Measurements from ENCODE around the gene KCTD15. TPM values are rescaled to one million over a fixed set of nuclear protein-coding genes. Genes with fewer than 3 reads are reported as not detected.

The KCTD15 gene
- total RNA-seq, 1 donor from 2014 or later: 53.2 TPM

DNA sequence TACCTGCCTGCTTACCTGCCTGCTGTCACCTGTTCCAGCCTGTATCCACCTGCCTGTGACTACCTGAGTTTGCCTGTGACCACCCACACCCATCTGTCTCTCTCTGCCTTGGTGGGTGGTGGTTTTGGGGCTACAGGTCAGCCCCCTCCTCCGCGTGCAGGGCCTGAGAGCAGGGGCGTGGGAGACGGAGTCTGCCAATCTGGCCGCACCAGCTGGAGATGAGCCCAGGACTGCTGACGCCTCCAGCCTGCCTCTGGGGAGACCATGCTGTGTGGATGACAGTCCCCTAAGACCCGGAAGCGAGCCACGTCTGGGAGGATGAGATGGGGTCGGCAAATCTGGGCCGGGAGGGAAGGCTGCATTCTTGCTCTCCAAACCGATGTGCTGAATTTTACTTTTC is 15.9 kb upstream of the KCTD15 start:
- DNase-seq (ENCODE audit: extremely low spot score, unreplicated experiment): no peak
- TF ChIP-seq, protein P1, sequence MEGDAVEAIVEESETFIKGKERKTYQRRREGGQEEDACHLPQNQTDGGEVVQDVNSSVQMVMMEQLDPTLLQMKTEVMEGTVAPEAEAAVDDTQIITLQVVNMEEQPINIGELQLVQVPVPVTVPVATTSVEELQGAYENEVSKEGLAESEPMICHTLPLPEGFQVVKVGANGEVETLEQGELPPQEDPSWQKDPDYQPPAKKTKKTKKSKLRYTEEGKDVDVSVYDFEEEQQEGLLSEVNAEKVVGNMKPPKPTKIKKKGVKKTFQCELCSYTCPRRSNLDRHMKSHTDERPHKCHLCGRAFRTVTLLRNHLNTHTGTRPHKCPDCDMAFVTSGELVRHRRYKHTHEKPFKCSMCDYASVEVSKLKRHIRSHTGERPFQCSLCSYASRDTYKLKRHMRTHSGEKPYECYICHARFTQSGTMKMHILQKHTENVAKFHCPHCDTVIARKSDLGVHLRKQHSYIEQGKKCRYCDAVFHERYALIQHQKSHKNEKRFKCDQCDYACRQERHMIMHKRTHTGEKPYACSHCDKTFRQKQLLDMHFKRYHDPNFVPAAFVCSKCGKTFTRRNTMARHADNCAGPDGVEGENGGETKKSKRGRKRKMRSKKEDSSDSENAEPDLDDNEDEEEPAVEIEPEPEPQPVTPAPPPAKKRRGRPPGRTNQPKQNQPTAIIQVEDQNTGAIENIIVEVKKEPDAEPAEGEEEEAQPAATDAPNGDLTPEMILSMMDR (conservative IDR thresholded peaks at IDR 0.05): no peak
- no peak overlapping the region for H3K4me3 Mint-ChIP-seq
- no peaks in the 10 kb centered on the region for H3K9me3 Mint-ChIP-seq
- H3K27me3 Mint-ChIP-seq: peaks cover 57% of the 10 kb centered on the region
- H3K4me1 Mint-ChIP-seq (ENCODE audit: unreplicated experiment): peaks cover 12% of the 10 kb centered on the region
- no peak overlapping the region for H3K27ac Mint-ChIP-seq
- H3K36me3 Mint-ChIP-seq: no peaks in the 10 kb centered on the region

DNA sequence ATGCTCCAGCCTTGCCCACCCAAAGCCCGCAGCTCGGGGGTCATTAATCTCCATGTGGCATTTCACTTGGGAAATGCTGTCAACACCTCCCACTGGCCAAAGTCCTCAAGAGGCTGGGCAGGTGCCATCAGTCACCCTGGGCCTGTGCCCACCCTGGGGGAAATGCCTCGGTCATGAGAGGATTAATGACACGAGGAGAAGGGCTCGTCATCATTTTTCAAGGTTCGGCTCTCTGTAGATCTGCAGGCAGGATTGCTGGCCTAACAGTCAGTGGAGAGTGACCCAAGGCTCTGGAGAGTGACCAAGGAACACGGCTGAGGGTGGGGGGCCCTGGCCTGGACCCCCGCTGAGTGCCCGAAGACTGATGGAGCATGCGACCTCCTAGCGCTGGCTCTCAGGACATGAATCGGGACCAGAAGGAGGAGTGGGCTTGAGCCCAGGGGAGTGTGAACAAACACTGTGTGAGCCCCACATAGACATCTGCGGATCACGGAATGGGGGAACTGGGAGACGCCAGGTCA is 15.2 kb upstream of the KCTD15 start:
- H3K27ac Mint-ChIP-seq: no peak overlapping the region
- TF ChIP-seq, protein P1 (conservative IDR thresholded peaks at IDR 0.05): no peak
- peaks cover 12% of the 10 kb centered on the region for H3K4me1 Mint-ChIP-seq (ENCODE audit: unreplicated experiment)
- H3K4me3 Mint-ChIP-seq: no peak overlapping the region
- no peaks in the 10 kb centered on the region for H3K9me3 Mint-ChIP-seq
- DNase-seq (ENCODE audit: extremely low spot score, unreplicated experiment): no peak
- H3K36me3 Mint-ChIP-seq: no peaks in the 10 kb centered on the region
- H3K27me3 Mint-ChIP-seq: peaks cover 57% of the 10 kb centered on the region

DNA sequence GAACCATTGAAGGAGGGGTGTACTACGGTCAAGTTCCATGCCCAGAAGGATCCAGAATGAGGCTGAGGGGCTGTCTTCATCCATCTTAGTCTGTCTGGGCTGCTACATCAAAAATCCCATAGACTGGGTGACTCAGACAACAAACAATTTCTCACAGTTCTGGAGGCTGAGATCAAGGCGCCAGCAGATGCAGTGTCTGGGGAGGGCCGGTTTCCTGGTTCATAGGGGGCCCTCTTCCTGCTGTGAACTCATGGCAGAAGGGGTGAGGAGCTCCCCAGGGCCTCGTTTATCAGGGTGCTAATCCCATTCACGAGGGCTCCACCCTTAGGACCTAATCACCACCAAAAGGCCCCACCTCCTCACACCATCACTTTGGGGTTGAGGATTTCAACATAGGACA is 14.7 kb upstream of the KCTD15 start:
- Mint-ChIP-seq H3K4me1 (ENCODE audit: unreplicated experiment) (peaks cover 12% of the 10 kb centered on the region), H3K4me3 (no peak overlapping the region), H3K27ac (no peak overlapping the region), H3K36me3 (no peaks in the 10 kb centered on the region), H3K27me3 (peaks cover 62% of the 10 kb centered on the region), H3K9me3 (no peaks in the 10 kb centered on the region)
- TF ChIP-seq, protein P1 (conservative IDR thresholded peaks at IDR 0.05): no peak
- no peak for DNase-seq (ENCODE audit: extremely low spot score, unreplicated experiment)

DNA sequence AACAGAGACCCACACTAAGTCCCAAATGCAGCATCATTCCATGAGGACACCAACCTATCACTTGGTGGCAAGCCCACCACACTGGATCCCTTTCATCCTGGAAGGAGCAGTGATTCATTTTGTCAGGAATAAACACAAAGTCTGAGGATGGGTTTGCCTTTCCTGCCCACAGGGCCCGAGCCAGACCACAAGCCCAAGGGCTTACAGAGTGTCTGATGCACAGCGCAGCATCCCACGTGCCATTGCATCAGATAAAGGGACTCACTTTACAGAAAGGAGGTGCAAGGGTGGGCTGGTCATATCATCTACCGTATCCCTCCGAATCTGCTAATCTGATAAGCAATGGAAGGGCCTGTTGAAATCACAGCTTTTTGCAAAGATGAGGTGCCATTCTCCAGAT is 12.2 kb upstream of the KCTD15 start:
- H3K36me3 Mint-ChIP-seq: no peaks in the 10 kb centered on the region
- no peak overlapping the region for H3K4me3 Mint-ChIP-seq
- H3K9me3 Mint-ChIP-seq: no peaks in the 10 kb centered on the region
- peaks cover under 1% of the 10 kb centered on the region for H3K4me1 Mint-ChIP-seq (ENCODE audit: unreplicated experiment)
- DNase-seq (ENCODE audit: extremely low spot score, unreplicated experiment): no peak
- TF ChIP-seq, protein P1 (conservative IDR thresholded peaks at IDR 0.05): no peak
- no peak overlapping the region for H3K27ac Mint-ChIP-seq
- H3K27me3 Mint-ChIP-seq: peaks cover 65% of the 10 kb centered on the region

DNA sequence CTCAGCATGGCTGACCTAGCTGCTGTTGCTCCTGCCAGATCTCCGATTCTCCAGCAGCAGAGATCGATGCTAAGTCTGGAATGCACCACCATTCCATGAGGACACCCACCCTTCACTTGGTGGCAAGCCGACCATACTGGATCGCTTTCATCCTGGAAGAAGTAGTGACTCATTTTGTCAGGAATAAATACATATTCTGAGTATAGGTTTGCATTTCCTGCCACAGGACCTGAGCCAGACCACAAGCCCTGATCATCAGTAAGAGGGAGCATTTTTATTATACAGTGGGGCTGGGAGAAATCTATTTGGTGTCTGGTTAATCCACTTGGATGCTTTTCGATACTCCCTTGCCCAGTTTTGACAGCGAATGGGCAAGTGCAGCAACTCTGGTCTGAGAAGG is 10.9 kb upstream of the KCTD15 start:
- no peaks in the 10 kb centered on the region for H3K4me1 Mint-ChIP-seq (ENCODE audit: unreplicated experiment)
- peaks cover 55% of the 10 kb centered on the region for H3K27me3 Mint-ChIP-seq
- H3K4me3 Mint-ChIP-seq: no peak overlapping the region
- no peak for DNase-seq (ENCODE audit: extremely low spot score, unreplicated experiment)
- no peaks in the 10 kb centered on the region for H3K9me3 Mint-ChIP-seq
- TF ChIP-seq, protein P1 (conservative IDR thresholded peaks at IDR 0.05): no peak
- H3K36me3 Mint-ChIP-seq: no peaks in the 10 kb centered on the region
- H3K27ac Mint-ChIP-seq: no peak overlapping the region

DNA sequence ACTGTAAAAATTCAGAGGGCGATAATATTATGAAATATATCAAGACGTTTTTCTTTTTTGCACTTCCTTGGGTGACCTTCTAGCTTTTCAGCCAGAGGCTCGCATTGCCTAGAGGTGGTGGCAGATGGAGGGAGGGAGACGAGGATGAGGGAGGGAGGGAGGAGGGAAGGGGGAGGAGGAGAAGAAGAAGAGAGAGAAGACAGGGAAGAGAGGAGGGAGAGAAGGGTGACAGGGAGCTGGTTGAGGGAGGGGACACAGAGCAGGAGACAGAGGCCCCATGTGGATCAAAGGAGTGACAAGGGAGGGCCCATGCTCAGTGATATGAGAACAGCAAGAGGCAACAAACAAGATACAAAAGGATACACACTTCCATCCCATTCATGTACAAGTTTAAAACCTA is 8.0 kb upstream of the KCTD15 start:
- no peaks in the 10 kb centered on the region for H3K9me3 Mint-ChIP-seq
- no peak for DNase-seq (ENCODE audit: extremely low spot score, unreplicated experiment)
- no peaks in the 10 kb centered on the region for H3K36me3 Mint-ChIP-seq
- H3K27me3 Mint-ChIP-seq: peaks cover 47% of the 10 kb centered on the region
- H3K4me3 Mint-ChIP-seq: no peak overlapping the region
- no peak overlapping the region for H3K27ac Mint-ChIP-seq
- TF ChIP-seq, protein P1 (conservative IDR thresholded peaks at IDR 0.05): no peak
- H3K4me1 Mint-ChIP-seq (ENCODE audit: unreplicated experiment): no peaks in the 10 kb centered on the region

Measured in type B pancreatic cell (in vitro differentiated cells).